HG03520 (cell line): ENCODE results near the gene SLC43A3.

Experiments used
- ATAC-seq: cut with Tn5 transposase; IDR thresholded peaks from one replicate; pipeline ENCODE4 v1.9.1; 2021; ENCODE audit warnings: mild to moderate bottlenecking, moderate library complexity; ENCODE audit not compliant: unreplicated experiment

The SLC43A3 gene

GRCh38 chr11:57430952-57431351 lies 4.0 kb upstream of the SLC43A3 start:
- no peak for ATAC-seq

- ATAC-seq = no peak
Measured at GRCh38 chr11:57429946-57430345, 3.0 kb upstream of the SLC43A3 start.

- ATAC-seq = no peak
Measured at GRCh38 chr11:57428643-57429042, 1.7 kb upstream of the SLC43A3 start.

DNA sequence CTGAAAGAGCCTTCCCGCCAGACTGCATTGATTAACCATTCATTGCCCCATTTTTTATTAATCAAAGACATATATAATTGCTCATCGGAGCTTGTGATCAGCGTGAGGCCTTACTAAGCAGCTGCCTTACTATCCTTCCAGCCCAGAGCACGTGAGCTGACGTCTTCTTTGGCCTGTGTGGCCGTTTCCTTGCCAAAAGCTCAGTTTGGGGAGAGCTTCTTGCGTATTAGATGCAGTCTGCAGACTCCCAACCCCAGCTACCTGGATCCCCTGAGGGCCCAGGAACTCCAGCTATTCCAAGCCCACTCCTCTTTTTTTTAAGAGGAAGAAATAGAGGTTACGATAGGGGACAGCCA lies 784 bp upstream of the SLC43A3 start:
- ATAC-seq = no peak

DNA sequence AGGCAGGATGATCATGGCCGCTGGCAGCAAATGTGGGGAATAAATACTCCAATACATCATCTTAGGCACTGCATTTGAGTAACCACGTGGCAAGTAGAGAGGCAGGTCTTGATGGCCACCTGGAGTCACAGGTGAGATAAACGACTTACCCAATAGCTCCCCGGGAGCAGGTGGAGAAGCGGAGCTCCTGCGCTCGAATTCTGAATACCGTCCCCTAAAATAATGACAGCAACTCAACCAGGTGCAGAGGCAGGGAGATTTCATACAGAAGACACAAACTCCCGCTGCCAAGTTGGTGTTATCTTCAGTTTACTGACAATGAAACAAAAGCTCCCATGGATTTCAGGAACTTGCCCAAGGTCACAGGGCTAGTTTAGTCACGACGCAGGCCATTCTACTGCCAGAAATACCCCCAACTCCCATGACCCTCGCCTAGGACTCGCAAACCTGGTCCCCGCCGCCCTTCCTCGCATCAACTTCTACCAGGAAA lies 437 bp downstream of the SLC43A3 start:
- ATAC-seq = no peak

DNA sequence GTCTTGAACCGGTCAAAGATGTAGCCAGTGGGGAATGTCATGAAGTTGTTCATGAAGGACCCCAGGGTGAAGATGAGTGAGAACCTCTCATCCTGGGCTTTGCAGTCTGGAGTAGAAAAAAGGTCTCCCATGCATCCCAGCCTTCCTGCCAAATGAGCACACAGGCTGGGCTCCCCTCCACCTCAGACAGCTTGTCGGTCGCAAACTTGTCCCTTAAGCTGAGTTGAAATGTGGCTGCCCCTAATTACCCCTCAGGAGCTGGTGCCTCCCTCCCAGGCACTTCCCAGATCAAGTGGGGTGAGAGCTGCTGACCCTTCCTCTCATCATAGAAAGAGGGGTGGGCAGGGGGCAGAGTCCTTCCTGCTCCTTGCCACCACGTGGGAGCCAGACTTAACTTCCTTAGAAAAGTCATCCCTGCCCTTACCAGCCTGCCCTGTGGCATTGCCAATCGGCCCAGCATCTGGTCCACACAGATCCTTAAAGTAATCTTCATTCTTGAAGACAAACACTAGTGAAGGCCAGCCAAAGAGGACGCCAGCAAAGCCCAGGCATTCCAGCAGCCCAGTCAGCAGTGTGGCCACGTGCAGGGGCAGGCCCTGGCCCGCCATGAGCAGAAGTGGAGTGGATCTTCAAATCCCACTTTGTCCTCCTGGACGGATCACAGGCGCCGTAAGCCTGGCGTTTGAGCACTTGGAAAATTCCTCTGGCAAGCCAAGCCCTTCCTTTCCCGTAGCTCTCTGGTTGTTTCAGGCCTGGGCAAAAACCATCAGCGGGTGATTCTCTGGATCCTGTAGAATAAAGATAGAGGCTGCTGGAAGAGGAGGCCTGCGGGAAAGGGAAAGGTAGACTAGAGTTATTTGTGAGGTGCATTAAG lies 1.1 kb downstream of the SLC43A3 start:
- ATAC-seq = no peak

DNA sequence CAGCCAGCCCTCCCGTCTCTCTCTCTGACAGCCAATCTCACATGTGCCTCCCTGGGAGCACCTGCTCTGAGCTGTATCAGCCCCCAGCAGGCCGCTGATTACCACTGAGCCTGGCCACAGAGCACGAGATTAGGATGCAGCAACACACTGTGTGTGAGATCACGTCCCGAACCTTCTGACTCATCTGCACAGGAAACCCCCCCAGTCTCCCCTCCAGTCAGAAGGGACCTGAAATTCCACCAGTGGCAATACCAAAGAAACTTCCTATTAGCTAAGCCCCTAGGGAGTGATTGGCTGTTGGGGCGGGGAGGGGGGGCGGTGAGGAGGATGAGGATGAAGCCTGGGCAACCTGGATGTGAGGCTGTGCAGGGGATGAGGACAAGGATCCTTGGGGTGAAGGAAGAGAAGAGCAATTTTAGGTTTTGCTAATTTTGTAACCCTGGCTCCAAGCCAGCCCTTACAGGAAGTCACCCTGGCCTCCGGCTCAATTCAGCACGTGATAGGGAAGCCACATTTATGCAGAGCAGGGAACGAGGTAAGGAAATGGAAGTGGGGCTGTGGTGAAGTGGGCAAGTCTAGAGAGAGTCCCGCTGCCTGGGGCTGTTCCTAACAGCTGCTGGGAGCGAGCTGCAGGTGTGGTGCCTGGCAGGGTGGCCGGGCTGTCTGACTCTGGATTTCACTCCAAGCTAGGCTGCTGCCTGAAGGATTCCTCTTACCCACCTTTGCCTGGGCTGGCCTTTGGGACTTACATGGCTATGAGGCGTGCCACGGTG lies 1.9 kb downstream of the SLC43A3 start:
- peak; percentile 95 for ATAC-seq

GRCh38 chr11:57424137-57424791 lies 2.7 kb downstream of the SLC43A3 start:
- ATAC-seq = no peak

DNA sequence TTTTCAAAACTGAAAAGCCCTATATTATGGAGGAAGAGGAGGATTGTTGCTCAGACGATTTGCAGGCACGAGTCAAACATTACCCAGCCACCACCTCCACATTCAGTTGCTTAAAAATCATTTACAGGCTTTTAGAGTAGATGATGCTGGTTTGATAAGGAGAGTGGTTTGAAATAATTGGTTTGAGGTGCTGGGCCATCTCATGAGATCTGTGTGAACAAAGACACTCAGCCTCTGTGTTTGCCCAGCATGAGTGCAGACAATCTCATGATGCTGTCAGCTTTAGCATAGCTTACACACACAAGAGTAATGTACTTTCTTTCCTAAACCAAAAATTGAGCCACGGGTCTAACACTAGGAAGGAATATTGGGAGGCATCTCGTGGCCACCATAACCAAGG lies 4.3 kb downstream of the SLC43A3 start:
- no peak for ATAC-seq

- ATAC-seq = no peak
Measured at GRCh38 chr11:57421805-57422204, 5.1 kb downstream of the SLC43A3 start.

DNA sequence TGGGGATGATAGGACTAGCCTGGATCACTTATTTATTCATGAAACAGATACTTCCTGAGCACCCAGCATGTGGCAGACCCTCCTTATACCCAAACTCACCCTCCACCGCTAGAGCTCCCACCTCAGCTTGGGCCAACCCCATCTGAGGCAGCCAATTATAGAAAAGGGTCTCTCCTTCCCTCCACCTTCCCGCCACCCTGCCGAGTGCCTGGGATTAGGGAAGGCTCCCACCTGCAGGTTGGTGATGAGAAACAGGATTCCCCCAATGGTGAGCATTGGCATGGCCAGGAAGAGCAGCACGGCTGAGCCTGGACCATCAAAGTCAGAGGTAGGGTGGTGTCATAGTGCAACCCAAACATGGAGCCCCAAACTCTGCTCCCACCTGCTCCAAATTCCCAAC lies 5.9 kb downstream of the SLC43A3 start:
- ATAC-seq = no peak

DNA sequence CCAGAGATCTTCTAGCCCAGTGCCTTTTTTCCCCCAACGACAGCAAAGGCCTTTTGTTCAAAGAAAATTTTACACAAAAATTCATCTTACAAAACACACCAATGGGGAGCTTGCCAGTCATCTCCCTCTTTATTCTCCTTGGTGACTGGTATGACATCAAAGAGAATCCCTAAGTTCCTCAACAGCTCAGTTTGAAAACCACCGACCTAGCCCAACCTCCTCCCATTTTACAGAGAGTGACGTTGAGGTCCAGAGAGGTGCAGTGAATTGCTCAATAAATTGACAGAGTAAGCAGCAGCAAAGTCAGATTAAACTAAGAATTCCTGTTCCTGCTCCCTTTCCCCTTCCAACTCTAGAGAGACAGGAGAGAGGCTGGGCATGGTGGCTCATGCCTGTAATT lies 7.8 kb downstream of the SLC43A3 start:
- no peak for ATAC-seq

DNA sequence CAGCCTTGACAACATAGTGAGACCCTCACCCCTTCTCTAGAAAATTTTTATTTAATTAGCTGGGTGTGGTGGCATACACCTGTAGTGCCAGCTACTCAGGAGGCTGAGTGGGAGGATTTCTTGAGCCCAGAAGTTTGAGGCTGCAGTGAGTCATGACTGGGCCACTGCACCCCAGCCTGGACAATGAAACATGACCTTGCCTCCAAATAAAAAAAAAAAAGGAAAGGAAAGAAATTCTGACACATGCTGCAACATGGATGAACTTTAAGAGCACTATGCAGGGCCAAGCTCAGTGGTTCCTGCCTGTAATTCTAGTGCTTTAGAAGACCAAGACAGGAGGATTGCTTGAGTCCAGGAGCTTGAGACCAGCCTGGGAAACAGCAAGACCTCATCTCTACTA lies 8.8 kb downstream of the SLC43A3 start:
- no peak for ATAC-seq

GRCh38 chr11:57417056-57417455 lies 9.9 kb downstream of the SLC43A3 start:
- ATAC-seq = no peak

DNA sequence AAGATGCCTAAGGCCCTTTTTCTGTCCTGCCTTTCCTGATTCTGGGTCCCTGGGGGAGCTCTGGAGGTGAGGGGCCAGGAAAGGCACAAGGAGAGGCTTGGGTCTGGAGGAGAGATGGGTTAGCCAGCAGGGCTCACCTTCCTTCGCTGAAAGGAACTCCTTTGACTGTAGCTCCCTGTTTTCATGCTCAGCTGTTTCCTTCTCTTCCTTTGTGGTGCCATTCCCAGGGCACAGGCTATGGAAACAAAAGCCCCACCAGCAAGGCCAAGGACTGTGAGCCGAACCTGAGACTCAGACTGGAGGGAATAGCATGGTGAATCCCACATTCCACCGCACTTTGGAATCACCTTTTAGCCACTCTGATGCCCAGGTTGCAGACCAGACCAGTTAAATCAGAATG lies 10.5 kb downstream of the SLC43A3 start:
- no peak for ATAC-seq

GRCh38 chr11:57414612-57415212 lies 12.2 kb downstream of the SLC43A3 start:
- ATAC-seq = no peak

DNA sequence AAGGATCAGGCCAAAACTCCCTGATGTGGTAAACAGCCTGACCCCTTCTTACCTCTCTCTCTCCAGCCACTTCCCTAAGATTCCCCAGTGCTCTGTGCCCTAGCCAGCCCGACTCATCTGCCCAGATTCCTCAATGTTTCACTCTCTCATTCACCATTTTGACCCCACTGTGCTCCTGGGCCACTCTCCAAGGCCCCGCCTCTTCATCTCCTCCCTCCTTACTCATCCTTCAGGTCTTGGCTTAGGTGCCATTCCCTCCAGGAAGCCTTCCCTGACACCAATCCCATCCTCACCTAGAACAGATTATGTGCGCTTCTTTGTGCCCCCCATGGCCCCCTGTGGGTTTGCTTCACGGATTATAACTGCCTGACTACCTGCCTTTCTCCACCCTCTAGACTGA lies 13.2 kb downstream of the SLC43A3 start:
- ATAC-seq = no peak

DNA sequence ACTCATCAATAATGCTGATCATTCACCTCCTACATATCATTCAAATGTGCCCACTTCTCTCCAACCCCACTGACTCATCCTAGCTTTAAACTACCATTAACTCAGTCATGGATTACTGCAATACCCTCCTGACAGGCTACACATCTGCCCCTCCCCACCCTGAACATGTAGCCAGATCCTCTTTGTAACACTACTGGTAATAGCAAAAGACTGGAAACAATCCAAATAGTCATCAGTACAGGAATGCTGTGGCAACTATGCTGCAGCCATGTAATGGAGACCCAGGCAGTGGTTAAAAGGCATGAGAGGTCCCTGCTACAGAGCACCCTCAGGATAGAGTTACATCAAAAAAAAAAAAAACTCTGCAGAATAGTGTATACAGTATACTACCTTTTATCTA lies 16.6 kb downstream of the SLC43A3 start:
- no peak for ATAC-seq

DNA sequence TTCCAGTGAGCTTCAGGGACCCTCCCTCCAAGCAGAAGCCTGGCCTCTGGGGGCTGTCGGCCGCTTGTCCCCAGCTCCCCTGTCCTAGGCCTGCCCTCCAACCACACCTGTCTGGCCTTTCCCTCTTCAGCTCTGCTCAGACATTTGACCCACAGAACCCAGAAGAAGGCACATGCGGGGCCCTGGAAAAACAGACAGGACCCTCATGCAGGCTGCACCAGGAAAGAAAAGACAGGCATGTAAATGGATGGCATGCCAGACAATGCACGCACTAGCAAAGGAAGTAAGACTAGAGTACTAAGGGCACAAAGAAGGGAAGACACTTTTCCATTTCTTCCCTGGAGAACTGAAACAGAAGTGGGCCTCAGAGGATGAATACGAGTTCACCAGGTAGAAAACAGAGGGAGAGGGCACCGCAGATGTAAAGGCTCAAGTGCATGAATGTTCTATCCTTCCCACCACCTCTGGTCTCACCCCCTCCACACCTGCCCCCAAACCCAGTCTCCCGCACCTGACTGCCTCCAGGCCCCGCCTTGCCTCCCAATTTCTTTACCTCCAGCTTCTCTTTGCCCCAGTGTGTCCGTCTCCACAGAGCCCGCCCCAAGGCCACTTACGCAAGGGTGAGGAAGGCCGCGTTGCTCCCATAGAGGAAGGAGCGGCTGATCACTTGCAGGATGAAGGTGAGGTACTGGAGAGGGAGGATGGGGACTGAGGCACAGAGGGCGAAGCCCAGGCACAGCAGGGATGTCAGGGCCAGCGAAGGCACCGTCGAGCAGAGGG lies 17.4 kb downstream of the SLC43A3 start:
- ATAC-seq = no peak

GRCh38 chr11:57408771-57409170 lies 18.1 kb downstream of the SLC43A3 start:
- ATAC-seq = no peak
